Activated T-helper 1 cell treated with anti-CD3 and anti-CD28 coated beads, Interleukin-12 subunit alpha, Interleukin-12 subunit beta, Interleukin-2, Interleukin-4 antibody, amounts not matched to agents 30 ng/mL and 10 ng/mL and 1 ng/mL, durations not matched to agents 14 hours and 24 hours and 36 hours (primary cell): ENCODE data around the gene YPEL1. TPM values are rescaled to one million over a fixed set of nuclear protein-coding genes. Genes with fewer than 3 reads are reported as not detected.

Experiments
- DNase-seq: peaks from one replicate; pipeline ENCODE4 v3.0.0; 2021; ENCODE audit warnings: low spot score
- H3K27ac Mint-ChIP-seq: one replicate; pipeline ENCODE4 v1.8.0; 2021; ENCODE audit warnings: mild to moderate bottlenecking, mixed read lengths
- H3K27me3 Mint-ChIP-seq: one replicate; pipeline ENCODE4 v1.8.0; 2022; ENCODE audit warnings: mild to moderate bottlenecking, moderate library complexity, mixed read lengths; ENCODE audit not compliant: insufficient read depth
- H3K36me3 Mint-ChIP-seq: one replicate; pipeline ENCODE4 v1.8.0; 2021; ENCODE audit warnings: low read depth, mixed read lengths
- H3K4me1 Mint-ChIP-seq: one replicate; pipeline ENCODE4 v1.8.0; 2021; ENCODE audit warnings: low read depth, mixed read lengths
- H3K4me3 Mint-ChIP-seq: one replicate; pipeline ENCODE4 v1.8.0; 2021; ENCODE audit warnings: mild to moderate bottlenecking, moderate library complexity, mixed read lengths
- H3K9me3 Mint-ChIP-seq: one replicate; pipeline ENCODE4 v1.8.0; 2021; ENCODE audit warnings: mixed read lengths
- intact Hi-C: fragments of 100-400 bp; cut with micrococcal nuclease; formaldehyde crosslinking; loops from one replicate; pipeline ENCODE4 v1.15.1; 2024
- total RNA-seq: library from RNA; stranded (reverse); gene quantifications from 2 replicates; pipeline ENCODE4 v1.2.3, GENCODE V29; 2022

Gene YPEL1
- total RNA-seq, 1 donor from 2014 or later = 0.34 TPM

- intact Hi-C loops = no loop called here
- Mint-ChIP-seq H3K4me1 (peaks cover 20% of the 10 kb centered on the region), H3K27ac (no peak overlapping the region), H3K36me3 (no peaks in the 10 kb centered on the region), H3K27me3 (no peaks in the 10 kb centered on the region), H3K4me3 (no peak overlapping the region), H3K9me3 (no peaks in the 10 kb centered on the region)
- DNase-seq = no peak
These were observed 73.6 kb downstream of the YPEL1 start for GRCh38 chr22:21661991-21662390.

- intact Hi-C loops = no loop called here
- H3K27ac Mint-ChIP-seq = no peak overlapping the region
- H3K27me3 Mint-ChIP-seq = no peaks in the 10 kb centered on the region
- H3K36me3 Mint-ChIP-seq = no peaks in the 10 kb centered on the region
- H3K9me3 Mint-ChIP-seq = no peaks in the 10 kb centered on the region
- no peak for DNase-seq
- peaks cover 22% of the 10 kb centered on the region for H3K4me1 Mint-ChIP-seq
- H3K4me3 Mint-ChIP-seq = no peak overlapping the region
These were observed 74.7 kb downstream of the YPEL1 start for GRCh38 chr22:21660904-21661303.

GRCh38 chr22:21659864-21660525 lies 75.6 kb downstream of the YPEL1 start:
- H3K9me3 Mint-ChIP-seq = no peaks in the 10 kb centered on the region
- DNase-seq = no peak
- no peaks in the 10 kb centered on the region for H3K27me3 Mint-ChIP-seq
- no peak overlapping the region for H3K4me3 Mint-ChIP-seq
- no peak overlapping the region for H3K27ac Mint-ChIP-seq
- H3K4me1 Mint-ChIP-seq = peaks cover 15% of the 10 kb centered on the region
- intact Hi-C loops = no loop called here
- no peaks in the 10 kb centered on the region for H3K36me3 Mint-ChIP-seq

- H3K4me3 Mint-ChIP-seq = peak overlapping the region; percentile 88
- peak; percentile 82 for DNase-seq
- H3K27me3 Mint-ChIP-seq = no peaks in the 10 kb centered on the region
- peak overlapping the region; percentile 78 for H3K27ac Mint-ChIP-seq
- H3K4me1 Mint-ChIP-seq = peaks cover 18% of the 10 kb centered on the region
- no peaks in the 10 kb centered on the region for H3K9me3 Mint-ChIP-seq
- H3K36me3 Mint-ChIP-seq = no peaks in the 10 kb centered on the region
- intact Hi-C loops = loop anchor here (1.0 kb wide), 2 partner anchors 9 to 15 kb away; partner anchors contain the start of genes PPIL2 and SDF2L1
These were observed 78.1 kb downstream of the YPEL1 start for GRCh38 chr22:21657360-21658032.

GRCh38 chr22:21657020-21657359 lies 78.6 kb downstream of the YPEL1 start:
- no peak for DNase-seq
- Mint-ChIP-seq H3K27me3 (no peaks in the 10 kb centered on the region), H3K27ac (peak overlapping the region; percentile 64), H3K9me3 (no peaks in the 10 kb centered on the region), H3K4me1 (peaks cover 18% of the 10 kb centered on the region), H3K4me3 (peak overlapping the region; percentile 78), H3K36me3 (no peaks in the 10 kb centered on the region)
- intact Hi-C loops = loop anchor here (1.0 kb wide), 2 partner anchors 9 to 15 kb away; partner anchors contain the start of genes PPIL2 and SDF2L1

- no peaks in the 10 kb centered on the region for H3K9me3 Mint-ChIP-seq
- intact Hi-C loops = loop anchor here (1.0 to 2.0 kb wide), 2 partner anchors 11 to 14 kb away; partner anchors contain the start of genes PPIL2 and SDF2L1
These were observed 82.7 kb downstream of the YPEL1 start for GRCh38 chr22:21652547-21653545.

GRCh38 chr22:21652010-21652546 lies 83.5 kb downstream of the YPEL1 start:
- Mint-ChIP-seq H3K27me3 (no peaks in the 10 kb centered on the region), H3K4me1 (peaks cover 34% of the 10 kb centered on the region), H3K27ac (peak overlapping the region; percentile 80), H3K4me3 (peak overlapping the region; percentile 88), H3K36me3 (peaks cover 8% of the 10 kb centered on the region), H3K9me3 (no peaks in the 10 kb centered on the region)
- intact Hi-C loops = loop anchor here (1.0 to 2.0 kb wide), 2 partner anchors 10 to 15 kb away; partner anchors contain the start of genes PPIL2 and SDF2L1
- peak; percentile 88 for DNase-seq

More at GRCh38 chr22:21652547-21653545, 82.7 kb downstream of the YPEL1 start:
- Mint-ChIP-seq H3K4me1 (peaks cover 35% of the 10 kb centered on the region), H3K4me3 (peak overlapping the region; percentile 88), H3K27ac (peak overlapping the region; percentile 80), H3K27me3 (no peaks in the 10 kb centered on the region), H3K36me3 (peaks cover 8% of the 10 kb centered on the region)
- DNase-seq = no peak

GRCh38 chr22:21651521-21652009 lies 84.0 kb downstream of the YPEL1 start:
- peaks cover 12% of the 10 kb centered on the region for H3K36me3 Mint-ChIP-seq
- peaks cover 33% of the 10 kb centered on the region for H3K4me1 Mint-ChIP-seq
- H3K27ac Mint-ChIP-seq = peak overlapping the region; percentile 80
- H3K4me3 Mint-ChIP-seq = peak overlapping the region; percentile 88
- H3K9me3 Mint-ChIP-seq = no peaks in the 10 kb centered on the region
- no peaks in the 10 kb centered on the region for H3K27me3 Mint-ChIP-seq
- no peak for DNase-seq
- intact Hi-C loops = loop anchor here (1.0 to 2.0 kb wide), 2 partner anchors 9 to 15 kb away; partner anchors contain the start of genes PPIL2 and SDF2L1

GRCh38 chr22:21650823-21651520 lies 84.6 kb downstream of the YPEL1 start:
- Mint-ChIP-seq H3K36me3 (peaks cover 17% of the 10 kb centered on the region), H3K9me3 (no peaks in the 10 kb centered on the region), H3K27ac (peak overlapping the region; percentile 80), H3K4me1 (peaks cover 31% of the 10 kb centered on the region), H3K27me3 (no peaks in the 10 kb centered on the region), H3K4me3 (peak overlapping the region; percentile 88)
- no peak for DNase-seq
- intact Hi-C loops = no loop called here

- H3K27ac Mint-ChIP-seq = no peak overlapping the region
- peak overlapping the region; percentile 88 for H3K4me3 Mint-ChIP-seq
- intact Hi-C loops = no loop called here
- peaks cover 31% of the 10 kb centered on the region for H3K4me1 Mint-ChIP-seq
- peaks cover 19% of the 10 kb centered on the region for H3K36me3 Mint-ChIP-seq
- DNase-seq = no peak
- no peaks in the 10 kb centered on the region for H3K27me3 Mint-ChIP-seq
- no peaks in the 10 kb centered on the region for H3K9me3 Mint-ChIP-seq
These were observed 85.3 kb downstream of the YPEL1 start for GRCh38 chr22:21650280-21650679.
